HG03097 (cell line): Measurements from ENCODE around the gene ARHGAP1.

Source experiments
- ATAC-seq: cut with Tn5 transposase; IDR thresholded peaks from one replicate; pipeline ENCODE4 v1.9.1; 2021; ENCODE audit not compliant: unreplicated experiment, low FRiP score

Gene ARHGAP1

GRCh38 chr11:46695345-46696211 lies 4.8 kb downstream of the ARHGAP1 start:
- ATAC-seq: no peak

GRCh38 chr11:46694607-46695006 lies 5.8 kb downstream of the ARHGAP1 start:
- ATAC-seq: no peak

- ATAC-seq: no peak
These were observed 6.3 kb downstream of the ARHGAP1 start for GRCh38 chr11:46694072-46694471.

GRCh38 chr11:46693597-46694012 lies 6.8 kb downstream of the ARHGAP1 start:
- no peak for ATAC-seq

GRCh38 chr11:46692450-46692849 lies 8.0 kb downstream of the ARHGAP1 start:
- ATAC-seq: no peak

- ATAC-seq: no peak
These were observed 9.7 kb downstream of the ARHGAP1 start for GRCh38 chr11:46690702-46691101.

- ATAC-seq: no peak
These were observed 13.3 kb downstream of the ARHGAP1 start for GRCh38 chr11:46686886-46687795.

- no peak for ATAC-seq
These were observed 16.1 kb downstream of the ARHGAP1 start for GRCh38 chr11:46684367-46684766.

GRCh38 chr11:46682773-46683752 lies 17.4 kb downstream of the ARHGAP1 start:
- no peak for ATAC-seq

GRCh38 chr11:46681814-46682213 lies 18.6 kb downstream of the ARHGAP1 start:
- no peak for ATAC-seq

- no peak for ATAC-seq
These were observed 19.6 kb downstream of the ARHGAP1 start for GRCh38 chr11:46680815-46681214.

GRCh38 chr11:46680164-46680760 lies 20.2 kb downstream of the ARHGAP1 start:
- no peak for ATAC-seq

- no peak for ATAC-seq
These were observed 20.9 kb downstream of the ARHGAP1 start for GRCh38 chr11:46679241-46680163.

GRCh38 chr11:46678741-46679130 lies 21.7 kb downstream of the ARHGAP1 start:
- ATAC-seq: no peak

- no peak for ATAC-seq
These were observed 22.3 kb downstream of the ARHGAP1 start for GRCh38 chr11:46677991-46678740.

GRCh38 chr11:46677169-46677568 lies 23.2 kb downstream of the ARHGAP1 start:
- no peak for ATAC-seq

GRCh38 chr11:46676436-46677158 lies 23.8 kb downstream of the ARHGAP1 start:
- no peak for ATAC-seq
